NCI-H774 (cell line): ENCODE results near the gene ETV6.

Source experiments
- DNase-seq: peaks from one replicate; lab custom pipeline; 2025; lab: John Stamatoyannopoulos, UW

ETV6 gene

DNA sequence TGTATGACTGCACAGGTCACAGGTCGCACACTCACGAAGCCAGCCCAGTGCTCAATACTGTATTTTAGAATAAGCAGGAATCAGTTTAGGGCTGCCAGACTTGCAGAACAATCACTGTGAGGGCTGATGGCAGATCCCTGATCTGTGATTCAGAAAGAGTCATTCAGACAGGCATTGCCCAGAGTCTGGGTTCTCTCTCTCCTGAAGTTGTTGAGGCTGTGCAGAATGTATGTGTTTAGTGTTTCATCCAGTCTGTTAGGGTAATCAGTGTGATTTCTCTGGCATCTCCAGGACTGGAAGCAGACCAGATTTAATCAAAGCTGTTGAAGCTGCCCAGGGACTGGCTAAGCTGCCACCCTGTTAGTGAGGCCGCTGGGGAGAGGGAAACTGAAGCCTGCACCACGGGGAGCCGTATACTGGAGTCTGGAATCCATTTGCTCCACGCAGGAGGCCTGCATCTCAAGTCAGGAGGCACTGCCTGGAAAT lies 69.3 kb downstream of the ETV6 start:
- no peak for DNase-seq

DNA sequence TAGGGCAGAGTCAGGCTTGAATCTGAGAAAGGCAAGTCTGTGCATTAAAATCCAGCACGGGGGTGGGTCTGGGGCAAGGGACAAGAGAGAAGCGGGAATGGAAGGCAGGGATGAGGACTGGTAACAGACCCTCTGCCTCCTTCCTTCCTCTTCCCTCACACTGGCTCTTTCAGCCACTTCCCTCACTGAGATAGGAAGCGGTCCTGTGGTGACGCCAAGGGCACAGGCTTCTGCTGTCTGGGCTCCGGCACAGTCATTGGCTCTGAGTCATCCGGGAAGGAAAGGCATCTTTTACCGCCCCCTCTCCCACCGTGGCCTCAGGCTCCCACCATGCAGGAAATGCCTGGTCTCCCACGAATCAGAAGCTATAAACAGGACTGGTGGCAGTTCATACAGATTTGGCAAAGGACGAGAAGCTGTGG lies 70.2 kb downstream of the ETV6 start:
- DNase-seq: no peak

DNA sequence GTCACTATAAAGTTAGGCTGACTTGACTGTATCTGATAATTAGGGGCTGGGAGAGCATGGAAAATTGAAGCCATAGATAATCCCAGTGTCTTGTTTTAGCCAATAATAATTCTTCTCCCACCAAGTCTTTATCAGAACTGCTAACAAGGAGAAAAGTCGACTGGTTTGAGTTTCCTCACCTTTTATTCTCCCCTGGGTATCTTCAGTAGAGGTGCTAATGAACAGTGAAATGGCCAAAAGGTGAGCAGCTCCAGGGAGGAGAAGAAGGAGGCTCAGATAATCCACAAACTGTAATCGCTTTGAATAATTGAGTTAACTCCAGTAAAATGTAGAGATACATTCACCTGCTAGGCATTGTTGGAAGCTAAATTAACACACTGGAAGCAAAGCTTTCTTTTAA lies 72.6 kb downstream of the ETV6 start:
- DNase-seq: no peak

DNA sequence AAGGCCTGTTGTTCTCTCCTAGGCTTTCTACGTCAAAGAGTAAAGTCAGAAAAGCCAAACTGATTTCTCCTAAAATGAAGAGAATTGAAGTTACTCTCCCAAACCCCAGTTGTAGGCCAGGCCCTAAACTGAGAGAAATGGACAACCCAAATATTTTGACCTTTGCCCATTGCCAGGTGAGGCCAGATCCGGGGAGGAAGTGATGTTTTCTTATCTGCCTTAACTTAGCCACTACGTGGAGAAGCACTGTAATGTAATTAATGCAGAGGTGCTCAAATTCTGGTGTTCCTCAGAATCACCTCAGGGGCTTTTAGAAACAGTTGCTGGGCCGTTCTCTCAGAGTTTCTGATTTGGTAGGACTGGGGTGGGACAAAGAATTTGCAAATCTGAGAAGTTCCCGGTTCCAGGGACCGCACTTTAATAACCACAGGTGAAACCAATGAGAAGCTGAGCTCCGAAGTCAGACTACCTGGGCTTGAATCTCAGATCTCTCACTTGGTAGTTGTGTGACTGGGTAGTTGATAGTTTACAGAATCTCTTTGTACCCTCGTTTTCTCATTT lies 73.2 kb downstream of the ETV6 start:
- DNase-seq: no peak

DNA sequence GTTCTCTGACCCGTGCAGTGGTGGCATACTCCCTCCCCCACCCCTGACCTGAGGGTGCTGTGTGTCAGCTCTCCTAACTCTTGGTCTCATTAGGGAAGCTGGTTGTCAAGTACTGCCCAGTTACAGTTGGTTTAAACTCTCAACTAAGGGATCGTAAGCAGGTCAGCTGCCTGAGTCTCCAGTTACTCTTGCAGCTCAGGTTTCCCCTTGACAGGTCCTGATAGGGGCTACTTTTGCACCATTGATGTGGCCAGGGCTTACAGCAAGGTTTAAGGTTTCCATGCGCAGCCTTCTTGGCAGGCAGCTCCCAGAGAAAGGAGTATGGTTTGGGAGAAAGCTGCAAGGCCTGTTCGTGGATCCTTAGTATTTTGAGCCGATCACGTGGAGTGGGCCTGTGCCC lies 74.5 kb downstream of the ETV6 start:
- no peak for DNase-seq

DNA sequence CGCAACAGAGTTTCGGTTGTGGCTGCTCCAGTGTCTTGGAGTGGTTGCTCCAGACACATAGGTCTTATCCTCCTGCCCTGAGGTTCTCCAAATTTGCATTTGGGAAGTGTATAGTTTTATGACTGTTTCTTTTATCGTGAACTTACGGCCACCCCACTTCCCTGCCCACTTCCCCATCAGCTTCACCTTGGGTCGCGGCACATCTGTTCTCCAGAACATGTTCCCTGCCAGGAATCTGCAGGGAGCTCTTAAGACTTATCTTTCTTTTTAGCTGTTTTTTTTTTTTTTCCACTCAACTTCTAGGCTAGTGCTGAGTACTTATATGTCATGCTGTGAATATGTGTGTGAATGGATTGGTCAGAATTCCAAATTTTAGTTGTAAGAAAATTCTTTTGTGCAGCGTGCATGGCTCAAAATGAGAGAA lies 75.4 kb downstream of the ETV6 start:
- DNase-seq: no peak

DNA sequence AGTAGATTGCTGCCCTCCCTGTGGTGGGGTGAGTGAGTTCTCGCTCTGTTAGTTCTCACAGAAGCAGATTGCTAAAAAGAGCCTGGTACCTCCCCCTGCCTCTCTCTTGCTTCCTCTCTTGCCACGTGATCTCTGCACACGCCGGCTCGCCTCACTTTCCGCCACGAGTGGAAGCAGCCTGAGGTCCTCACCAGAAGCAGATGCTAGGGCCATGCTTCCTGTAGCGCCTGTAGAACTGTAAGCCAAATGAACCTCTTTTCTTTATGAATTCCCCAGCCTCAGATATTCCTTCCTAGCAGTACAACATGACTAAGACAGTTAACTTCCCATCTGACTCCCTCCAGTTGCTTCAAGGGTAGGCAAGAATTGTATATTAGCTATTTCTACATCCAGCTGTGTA lies 76.2 kb downstream of the ETV6 start:
- DNase-seq: no peak

DNA sequence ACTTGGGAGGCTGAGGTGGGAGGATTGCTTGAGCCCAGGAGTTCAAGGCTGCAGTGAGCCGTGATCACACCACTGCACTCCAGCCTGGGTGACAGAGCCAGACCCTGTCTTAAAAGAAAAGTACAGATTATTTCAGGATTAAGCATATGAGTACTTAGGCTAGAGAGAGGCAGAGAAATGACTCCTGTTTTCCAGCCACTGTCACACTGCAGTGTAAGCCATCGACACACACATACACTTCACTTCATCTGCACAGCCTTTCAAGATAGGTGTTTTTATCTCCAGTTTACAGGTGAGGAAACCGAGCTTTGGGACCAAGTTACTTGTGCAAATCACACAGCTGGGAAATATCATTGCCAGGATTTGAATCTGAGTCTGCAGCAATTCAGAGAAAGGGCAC lies 77.2 kb downstream of the ETV6 start:
- no peak for DNase-seq

DNA sequence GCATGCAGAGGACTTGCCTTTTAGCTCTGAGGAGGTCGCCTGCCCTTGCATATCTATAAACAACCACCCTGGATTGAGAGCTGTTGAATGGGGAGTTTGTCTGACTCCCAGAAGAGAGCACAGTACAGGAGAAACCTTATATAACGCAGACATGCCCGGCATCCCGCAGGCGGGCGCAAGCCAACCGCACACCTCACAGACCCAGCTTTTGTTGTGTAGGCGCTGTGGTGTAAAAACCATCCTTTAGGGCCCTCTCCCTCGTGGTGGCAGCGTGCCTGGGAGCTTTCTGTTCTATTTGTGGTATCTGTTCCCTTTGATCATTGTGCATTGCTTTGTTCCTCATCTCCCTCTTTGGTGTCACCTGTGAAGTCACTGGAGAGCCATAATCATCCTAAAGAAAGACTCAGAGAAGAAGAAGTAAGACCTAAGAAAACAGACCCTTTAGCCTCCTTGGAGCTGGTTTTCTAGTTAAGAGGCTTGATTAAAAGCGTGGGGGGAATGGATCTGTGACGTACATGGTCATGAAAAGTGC lies 77.7 kb downstream of the ETV6 start:
- no peak for DNase-seq

DNA sequence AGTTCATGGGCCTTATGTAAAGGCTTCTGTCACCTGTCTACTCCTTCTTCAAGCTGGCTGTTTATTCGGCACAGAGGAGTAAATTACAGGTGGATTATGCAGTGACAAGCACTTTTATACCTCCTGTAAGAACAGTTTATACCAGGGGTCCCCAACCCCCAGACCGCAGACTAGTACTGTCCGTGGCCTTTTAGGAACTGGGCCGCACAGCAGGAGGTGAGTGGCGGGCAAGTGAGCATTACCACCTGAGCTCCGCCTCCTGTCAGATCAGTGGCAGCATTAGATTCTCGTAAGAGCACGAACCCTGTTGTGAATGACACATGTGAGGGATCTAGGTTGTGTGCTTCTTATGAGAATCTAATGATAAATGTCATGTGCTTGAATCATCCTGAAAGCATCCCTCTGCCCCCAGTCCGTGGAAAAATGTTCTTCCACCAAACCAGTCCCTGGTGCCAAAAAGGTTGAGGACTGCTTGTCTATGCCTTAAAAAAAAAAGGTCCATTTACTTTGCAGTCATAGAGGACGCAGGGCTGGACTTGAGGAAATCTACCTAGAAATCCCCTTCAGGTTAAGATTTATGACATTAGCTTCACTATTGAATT lies 78.8 kb downstream of the ETV6 start:
- no peak for DNase-seq

DNA sequence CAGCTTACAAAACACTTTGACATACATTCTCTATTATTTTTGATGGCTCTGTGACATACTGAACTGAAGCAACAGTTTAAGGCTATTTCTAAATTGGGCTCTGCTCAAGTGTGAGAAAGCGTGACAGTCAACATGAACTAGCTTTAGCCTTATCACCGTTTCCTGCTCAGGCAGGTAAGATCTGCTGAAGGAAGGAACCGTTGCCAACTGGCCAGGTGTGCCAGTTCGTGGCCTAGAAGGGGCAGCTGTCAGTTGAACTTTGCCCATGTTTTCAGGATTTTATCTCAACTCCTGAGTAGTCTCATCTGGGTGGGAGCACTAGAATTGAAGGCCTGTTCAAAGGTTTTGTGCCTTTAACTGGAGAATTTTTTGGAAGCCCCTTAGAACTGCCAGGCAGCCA lies 79.5 kb downstream of the ETV6 start:
- no peak for DNase-seq

DNA sequence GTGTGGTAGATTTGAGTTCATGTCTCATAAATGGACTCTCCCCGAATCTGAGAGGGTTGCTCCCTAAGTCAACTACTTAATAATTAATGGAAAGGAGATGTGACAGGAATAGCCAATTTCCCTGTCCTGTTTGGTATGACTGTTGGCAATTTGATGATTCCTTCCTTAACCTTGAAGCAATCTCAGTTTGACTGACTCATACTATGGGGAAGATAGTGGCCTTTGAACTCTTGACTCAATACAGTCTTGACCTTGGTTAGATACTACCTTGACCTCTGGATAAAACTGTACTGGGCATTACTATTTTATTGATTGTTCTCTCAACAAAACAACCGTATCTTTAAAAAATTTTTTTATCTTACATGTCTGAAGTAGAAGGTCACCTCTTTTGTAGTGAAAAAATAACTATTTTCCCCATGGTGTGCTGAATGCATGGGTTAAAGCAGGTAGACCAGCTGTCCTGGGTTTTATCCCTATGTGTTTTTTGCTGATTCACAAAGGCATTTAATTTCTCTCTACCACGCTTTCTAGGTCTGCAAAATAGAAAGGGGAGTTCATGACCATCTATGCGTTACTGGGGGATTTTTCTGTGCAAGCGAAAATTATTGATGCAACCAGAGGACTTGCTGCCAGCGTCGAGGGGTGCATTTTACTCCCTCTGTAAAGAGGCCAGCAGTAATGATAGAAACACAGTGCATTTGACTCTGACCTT lies 80.1 kb downstream of the ETV6 start:
- no peak for DNase-seq

DNA sequence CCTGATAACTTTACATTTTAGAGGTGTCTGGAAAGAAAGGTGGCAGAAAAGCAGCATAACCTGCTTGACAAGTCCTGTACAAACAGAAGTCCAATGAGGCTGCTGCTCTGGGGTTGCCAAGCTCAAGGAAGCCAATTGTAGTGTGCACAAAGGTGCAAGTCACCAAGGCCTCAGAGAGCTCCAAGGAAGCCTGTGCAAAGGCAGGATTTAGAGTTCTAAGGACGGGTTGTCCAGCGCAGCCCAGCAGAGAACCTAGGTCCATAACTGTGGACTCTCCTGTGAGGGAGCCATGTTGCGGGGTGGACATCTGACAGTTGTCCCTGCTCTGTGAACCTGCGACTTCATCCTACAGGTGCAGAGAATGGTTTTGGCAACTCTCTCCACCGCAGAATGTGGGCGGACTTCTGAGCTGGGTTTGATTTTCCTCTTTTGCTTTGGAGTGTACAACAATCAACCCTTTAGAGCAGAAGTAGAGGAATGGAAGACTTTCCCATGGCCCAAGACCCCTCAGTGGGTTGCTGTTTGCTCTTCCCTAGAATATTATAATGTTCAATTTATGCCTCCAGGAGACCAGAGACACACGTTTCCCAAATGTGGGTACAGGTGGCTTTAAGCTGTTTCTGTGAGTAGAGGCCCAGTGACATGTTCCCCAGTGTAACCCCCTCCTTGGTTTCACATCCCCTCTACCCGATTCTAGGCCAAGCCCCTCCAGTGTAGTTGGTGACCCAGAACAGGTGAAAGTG lies 81.0 kb downstream of the ETV6 start:
- peak; percentile 49 for DNase-seq

DNA sequence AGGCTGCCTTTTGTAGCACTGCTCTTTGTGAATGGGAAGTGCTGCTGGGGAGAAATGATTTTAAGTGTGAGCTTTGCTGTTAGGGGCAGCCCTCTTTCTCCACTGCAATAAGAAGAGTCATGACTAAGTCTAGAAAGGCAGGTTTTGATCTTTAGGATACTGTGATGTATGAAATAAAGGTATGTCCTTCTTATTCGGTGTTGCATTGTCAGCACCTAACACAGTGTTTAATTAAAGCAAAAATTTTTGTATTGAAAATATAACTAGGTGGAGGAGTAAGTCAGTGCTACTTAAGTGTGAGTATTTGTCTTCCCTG lies 81.5 kb downstream of the ETV6 start:
- DNase-seq: no peak

DNA sequence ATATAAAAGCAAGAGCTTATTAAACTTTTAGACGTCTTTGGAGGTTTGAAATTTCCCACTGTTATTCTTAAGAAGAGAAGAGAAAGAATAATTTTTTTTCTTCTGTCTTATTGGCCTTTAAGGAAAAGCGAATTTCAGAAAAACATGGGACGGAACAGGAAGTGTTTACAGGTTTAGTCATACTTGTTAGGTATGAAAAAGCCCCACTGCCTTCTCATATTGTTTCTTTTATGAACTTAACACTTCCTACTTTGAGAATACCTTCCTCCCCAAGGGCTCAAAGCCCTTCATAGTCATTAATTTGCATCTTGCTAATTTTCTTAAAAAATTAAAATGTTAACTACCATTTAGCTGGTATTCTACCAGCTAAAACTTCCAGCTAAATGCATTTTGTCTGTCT lies 82.0 kb downstream of the ETV6 start:
- no peak for DNase-seq

DNA sequence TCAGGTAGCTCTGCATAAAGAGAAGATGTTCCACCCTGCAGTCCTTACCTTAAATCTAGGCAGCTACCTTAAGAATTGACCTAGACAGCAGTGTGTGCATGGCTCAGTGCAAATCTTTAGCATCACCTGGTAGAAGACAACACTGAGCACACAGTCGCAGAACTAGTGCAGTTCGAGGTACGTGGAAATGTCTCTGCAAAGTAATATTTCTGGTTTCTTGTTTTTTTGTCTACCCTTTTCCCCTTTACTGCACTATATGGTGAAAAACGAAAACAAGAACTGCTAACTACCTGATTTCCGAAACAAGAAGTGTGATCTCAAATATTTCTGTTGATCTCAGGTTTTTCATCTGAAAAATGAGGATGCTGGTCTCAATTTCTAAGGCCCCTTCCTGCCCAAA lies 82.5 kb downstream of the ETV6 start:
- no peak for DNase-seq

DNA sequence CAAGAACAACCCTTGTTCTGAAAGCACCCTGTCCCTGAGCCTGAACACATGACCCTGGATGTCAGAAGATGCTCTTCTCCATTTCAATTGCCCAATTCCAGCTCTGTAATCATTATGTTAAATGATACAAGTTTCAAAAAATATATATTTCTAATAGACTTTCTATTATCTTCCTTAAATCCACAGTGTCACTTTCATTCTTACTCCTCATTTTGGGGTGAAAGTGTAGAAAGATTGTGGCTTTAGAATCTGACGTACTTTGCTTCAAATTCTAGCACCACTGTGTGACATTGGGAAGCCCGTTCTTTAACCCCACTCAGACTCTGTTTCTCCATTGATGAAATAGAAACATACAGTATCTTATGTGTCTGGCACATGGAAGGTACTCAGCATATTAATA lies 83.2 kb downstream of the ETV6 start:
- DNase-seq: no peak

DNA sequence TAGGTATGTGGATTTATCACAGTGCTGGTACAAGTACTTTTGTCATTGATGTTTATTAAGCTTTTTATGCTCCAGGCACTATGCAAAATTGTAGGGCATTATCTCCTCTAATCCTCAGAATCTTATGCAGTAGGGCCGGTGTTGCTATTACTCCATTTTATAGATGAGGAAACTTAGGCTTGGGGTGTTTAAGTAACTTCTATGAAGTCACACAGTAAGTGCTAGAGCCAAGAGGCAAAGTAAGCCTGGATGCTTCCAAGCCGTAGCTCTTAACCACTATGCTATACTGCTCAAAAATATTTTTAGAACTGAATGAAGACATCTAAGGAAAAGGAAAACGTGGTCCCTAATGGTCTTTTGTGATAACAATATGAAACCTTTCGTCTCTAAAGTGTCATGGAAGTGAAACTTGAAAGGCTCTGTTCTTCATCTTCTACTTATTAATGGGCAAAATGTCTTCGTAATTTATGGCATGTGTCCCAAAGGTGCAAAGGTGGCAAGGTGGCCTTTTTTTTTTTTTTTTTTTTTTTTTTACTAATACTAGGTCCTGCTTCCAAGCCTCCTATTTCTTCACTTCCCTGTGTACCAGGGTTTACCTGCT lies 85.2 kb downstream of the ETV6 start:
- DNase-seq: no peak

DNA sequence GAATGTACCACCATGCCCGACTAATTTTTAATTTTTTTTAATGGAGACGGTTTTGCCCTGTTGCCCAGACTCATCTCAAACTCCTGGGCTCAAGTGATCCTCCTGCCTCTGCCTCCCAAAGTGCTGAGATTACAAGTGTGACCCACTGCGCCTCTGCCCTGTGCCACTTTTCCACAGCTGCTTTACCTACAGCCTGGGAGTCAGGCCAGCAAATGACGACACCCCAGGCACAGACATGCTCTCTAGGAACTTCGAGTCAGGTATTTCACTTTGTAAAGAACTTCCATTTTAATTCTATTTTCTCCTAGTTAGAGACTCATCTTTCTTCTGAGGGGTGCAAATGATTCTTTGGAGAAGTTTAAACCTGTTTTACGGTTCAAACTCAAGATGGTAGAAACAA lies 89.0 kb downstream of the ETV6 start:
- no peak for DNase-seq

DNA sequence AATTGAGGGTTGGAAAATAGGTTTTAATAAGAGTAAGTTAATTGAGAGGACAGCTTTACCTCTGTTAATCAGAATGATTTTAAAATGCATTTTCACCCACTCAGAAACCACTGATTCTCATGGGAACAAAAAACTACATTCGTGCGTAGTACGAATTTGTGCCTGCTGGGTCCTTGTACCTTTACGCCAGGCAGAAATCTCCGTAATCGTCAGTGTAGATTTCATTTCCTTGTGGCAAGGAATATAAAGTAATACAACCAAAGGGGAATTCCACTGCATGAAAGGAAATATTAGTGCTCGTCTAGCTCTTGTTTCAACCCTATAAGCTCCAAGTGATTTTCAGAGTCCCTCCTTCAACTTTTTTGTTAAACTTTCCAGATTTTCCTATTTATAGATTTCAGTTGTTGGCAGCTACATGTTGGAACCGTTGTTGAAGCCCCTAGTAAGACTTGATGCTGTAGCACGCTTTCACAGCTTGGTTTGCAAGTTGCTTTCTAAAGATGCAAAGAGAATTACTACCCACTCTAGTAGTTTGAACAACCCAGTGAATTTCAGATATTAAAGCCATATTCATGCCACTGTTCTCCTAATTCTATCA lies 90.6 kb downstream of the ETV6 start:
- DNase-seq: no peak

DNA sequence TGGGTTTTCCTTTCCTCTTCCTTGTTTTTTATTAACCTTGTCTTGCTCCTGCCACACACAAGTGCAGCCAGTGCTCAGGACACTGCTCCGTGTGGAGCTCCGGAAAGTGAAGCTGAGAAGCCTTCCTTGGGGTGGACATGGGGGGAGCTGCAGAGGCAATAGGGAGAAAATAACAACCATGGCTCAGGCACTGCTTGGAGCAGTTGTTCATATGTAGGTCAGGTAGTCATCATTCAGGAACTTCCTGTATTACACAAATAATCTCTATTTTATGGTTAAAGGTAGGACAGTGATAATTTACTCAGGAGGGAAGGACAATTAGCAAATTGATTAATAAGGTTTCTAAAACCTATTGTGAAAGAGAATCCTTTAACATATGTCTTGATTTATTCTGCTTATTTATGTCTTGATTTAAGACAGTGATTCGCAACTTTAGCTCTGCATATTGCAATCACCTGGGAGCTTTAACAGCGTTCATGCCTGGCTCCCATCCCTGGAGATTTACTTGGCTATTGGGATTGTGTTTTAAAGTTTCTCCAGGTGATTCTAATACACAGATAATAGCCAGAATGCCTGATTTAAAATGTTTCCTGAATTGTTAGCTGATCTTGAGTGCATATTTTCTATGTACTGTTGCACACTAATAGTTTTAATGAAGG lies 92.1 kb downstream of the ETV6 start:
- no peak for DNase-seq
